Retina (tissue), 1 donor: ENCODE measurements around the gene MAP3K7.
A peak's percentile ranks its signal among the peaks of the same experiment; 100 is the strongest.

Experiments used
- DNase-seq: peaks from one replicate; pipeline ENCODE4 v3.0.0-alpha.2; 2016

Gene MAP3K7

GRCh38 chr6:90521955-90522354, 64.9 kb downstream of the MAP3K7 start:
- DNase-seq: no peak

GRCh38 chr6:90516074-90516660, 70.7 kb downstream of the MAP3K7 start:
- no peak for DNase-seq

DNA sequence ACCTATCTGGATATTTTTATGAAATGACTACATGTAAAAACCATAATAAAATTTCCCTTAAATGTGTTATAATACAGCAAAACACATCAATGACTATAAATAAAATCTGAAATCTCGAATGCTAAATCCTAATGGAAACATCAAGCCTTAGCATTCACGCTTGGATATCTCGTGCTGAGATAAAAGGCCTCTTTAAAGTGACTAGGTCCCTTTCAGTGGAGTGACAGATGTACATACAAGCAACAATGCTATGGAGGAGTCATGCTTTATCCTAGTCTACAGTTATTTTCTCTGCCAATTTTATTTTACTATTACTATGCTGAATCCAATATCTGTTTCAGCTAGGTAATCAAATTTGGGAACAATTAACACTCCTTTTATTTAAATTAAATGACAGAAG, 72.4 kb downstream of the MAP3K7 start:
- DNase-seq: no peak

DNA sequence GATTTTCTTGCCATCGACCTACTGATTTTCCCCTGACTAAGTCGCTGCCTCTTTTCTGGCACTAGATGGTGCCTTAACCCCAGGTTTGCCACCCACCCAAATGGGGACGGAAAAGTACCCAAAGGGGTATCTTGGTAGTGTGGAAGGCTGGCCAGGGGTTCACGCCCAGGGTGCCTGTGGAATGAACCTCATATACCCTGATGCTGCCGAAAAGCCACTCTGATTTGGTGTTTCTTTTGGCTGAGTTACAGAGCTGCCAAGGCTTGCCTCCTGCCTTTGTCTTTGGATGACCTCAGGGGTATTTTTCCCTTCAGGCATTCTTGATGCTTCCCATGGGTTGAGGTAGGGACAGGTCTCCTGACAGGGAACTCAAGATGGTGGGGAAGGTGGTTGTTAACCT, 78.1 kb downstream of the MAP3K7 start:
- no peak for DNase-seq

DNA sequence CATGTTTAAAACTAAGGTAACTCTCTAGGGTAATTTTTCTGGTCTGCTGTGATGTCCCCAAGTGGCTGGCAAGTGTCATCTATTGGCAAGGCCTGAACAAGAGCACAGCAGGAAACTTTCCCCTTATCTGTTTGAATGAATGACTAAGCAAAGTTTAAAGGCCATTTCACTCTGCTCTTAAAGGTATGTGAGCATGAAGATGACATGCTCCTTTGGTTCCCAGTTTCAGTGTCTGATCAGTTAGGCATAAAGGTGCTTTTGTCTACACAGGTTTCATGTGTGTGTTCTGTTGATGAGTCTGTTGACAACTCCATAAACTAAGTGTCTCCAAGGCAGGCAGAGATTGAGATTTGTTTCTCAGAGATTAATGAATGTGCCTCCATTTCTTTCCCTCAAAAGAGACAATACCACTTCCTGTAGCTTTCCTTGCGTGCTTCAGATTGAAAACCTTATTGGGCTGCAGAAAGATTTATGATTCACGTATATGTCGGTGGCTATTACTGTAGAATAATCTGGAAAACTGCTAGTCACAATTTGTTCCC, 83.9 kb downstream of the MAP3K7 start:
- no peak for DNase-seq

DNA sequence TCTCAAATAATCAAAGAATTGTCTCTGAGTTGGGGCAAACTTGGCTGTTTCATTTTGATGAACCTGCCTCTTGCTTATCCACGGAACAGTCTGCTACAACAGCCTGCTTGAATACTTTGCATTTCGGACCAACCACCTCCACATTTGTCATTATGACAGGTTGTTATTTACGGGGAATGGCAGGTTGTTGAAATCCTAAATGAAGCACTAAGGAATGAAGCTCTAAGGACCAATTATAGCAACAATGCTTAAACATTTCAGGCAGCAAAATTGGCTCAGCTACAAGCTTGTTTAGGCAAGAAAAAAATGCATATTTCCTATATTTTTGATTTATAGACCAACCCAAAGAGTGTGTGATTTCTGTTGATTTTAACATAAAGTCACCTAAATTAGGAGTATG, 84.5 kb downstream of the MAP3K7 start:
- no peak for DNase-seq

DNA sequence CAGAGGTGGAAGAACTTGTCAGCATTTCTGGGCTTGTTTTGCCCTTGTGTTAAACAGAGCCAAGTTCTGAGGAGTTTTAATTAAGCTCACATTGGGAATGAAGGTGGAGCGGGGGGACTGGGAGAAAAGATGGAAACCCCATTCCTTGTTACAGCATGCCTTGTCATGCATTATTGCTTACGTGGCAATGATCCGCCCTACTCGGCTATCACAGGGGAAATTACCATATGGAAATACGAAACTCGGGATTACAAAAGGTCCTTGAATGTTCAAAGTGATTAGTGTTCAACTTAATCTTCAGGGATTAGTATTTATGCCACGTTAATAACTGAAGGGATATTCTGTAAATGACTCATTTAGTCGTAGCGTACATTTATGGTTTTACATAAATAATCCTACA, 86.4 kb downstream of the MAP3K7 start:
- DNase-seq: no peak

- DNase-seq: no peak
Measured at GRCh38 chr6:90497411-90497810, 89.5 kb downstream of the MAP3K7 start.

- no peak for DNase-seq
Measured at GRCh38 chr6:90496258-90497016, 90.4 kb downstream of the MAP3K7 start.

- DNase-seq: no peak
Measured at GRCh38 chr6:90495216-90495817, 91.6 kb downstream of the MAP3K7 start.

GRCh38 chr6:90494067-90494780, 92.6 kb downstream of the MAP3K7 start:
- peak; percentile 58 for DNase-seq

DNA sequence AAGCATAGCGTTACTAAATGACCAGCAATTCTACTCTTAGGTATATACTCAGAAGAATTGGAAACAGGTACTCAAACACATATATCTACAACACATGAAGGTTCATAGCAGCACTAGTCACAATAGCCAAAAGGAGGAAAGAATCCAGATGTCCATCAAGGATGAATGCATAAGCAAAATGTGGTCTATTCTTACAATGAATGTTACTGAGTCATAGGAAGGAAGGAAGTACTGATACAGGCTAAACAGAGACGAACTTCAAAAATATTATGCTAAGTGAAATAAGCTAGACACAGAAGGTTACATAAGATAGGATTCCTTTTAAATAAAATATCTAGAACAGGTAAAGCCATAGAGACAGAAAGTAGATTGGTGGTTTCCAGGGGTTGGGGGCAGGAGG, 93.5 kb downstream of the MAP3K7 start:
- DNase-seq: no peak

GRCh38 chr6:90492798-90493197, 94.1 kb downstream of the MAP3K7 start:
- DNase-seq: no peak

DNA sequence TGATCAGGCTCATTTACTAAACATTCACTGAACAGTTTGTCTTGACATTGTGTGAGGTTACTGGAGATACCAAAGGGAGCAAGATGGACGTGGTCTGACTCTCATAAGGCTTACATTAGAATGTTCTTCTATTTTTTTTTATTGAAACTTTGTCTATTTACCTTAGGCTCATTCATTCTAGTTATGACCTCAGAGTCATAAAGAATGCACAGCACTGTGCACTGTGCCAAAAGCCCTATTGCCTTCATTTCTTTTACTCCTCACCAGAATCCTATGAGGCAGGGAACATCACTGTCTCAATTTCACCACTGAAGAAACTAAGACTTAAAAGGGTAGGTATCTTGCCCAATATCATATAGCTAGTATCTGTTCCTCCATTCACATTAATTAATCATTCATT, 94.5 kb downstream of the MAP3K7 start:
- DNase-seq: no peak

GRCh38 chr6:90490030-90490716, 96.7 kb downstream of the MAP3K7 start:
- DNase-seq: no peak

- DNase-seq: no peak
Measured at GRCh38 chr6:90488816-90489215, 98.1 kb downstream of the MAP3K7 start.

DNA sequence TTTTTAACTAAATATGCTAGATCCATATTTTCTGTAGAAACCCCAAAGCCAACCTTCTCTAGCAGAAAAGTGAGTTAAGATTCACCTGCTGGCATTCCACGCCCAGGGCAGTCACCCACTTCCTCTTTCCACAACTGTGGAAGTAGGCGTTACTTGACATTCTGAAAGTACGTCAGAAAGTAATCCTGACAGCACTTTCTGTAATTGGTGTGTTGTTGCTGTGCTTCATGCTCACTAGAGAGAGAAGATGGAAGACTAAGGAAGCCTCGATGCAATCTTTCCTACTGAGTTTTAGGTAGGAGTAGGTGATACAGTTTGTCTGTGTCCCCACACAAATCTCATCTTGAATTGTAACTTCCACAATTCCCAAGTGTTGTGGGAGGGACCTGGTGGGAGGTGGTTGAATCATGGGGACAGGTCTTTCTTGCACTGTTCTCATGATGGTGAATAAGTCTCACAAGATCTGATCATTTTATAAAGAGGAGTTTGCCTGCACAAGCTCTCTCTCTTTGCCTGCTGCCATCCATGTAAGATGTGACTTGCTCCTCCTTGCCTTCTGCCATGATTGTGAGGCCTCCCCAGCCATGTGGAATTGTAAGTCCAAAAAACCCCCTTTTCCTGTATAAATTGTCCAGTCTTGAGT, 101.1 kb downstream of the MAP3K7 start:
- no peak for DNase-seq

GRCh38 chr6:90484903-90485302, 102.0 kb downstream of the MAP3K7 start:
- DNase-seq: peak; percentile 42

DNA sequence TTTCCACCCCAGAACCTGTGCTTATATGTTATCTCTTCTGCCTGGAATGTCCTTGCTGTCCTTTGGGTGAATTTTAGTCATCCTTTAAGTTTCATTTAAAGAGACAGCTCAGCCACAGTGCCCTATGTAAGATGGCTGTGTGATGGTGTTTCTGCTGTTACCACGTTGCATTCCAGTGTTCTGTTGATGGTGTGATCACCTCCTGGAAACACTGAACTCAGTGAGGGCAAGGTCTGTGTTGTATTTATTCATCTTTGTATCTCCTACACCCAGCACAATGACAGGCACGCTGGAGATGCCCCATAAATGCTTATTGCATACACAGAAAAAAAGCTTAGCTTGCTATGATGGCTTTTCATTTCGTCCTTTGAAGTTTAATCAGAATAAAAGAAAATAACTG, 102.5 kb downstream of the MAP3K7 start:
- DNase-seq: no peak

GRCh38 chr6:90483956-90484355, 102.9 kb downstream of the MAP3K7 start:
- no peak for DNase-seq

DNA sequence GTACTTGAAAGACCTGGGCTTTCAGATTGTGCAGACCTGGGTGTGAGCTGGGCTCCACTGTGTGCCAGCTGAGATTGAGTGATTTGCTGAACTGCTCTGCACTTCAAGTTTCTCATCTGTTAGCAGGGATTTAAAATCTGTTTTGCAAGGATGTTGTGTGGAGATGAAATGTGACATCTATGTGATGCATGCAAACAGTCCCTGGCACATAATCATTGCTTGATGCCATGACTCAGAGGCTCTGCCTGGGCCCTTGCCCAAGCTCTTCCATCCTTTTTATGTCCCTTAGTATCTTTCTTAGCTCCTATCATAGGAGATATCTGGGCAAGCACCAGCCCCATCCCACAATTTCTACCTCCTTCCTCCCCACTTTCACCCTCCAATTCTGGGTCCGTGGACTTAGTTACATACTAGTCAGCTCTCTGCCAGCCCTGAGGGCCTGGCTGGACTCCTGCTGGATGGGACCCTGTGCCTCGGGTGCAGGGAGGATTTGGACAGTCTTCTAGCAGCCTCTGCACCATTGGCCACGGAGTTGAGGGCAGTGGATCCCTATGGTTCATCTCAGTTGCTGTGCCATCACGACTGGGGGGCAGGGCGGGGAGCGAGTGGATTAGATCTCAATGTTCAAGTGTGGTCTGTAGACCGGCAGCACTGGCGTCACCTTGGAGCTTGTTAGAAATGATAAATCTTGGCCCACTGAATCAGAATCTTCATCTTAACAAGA, 103.6 kb downstream of the MAP3K7 start:
- no peak for DNase-seq

DNA sequence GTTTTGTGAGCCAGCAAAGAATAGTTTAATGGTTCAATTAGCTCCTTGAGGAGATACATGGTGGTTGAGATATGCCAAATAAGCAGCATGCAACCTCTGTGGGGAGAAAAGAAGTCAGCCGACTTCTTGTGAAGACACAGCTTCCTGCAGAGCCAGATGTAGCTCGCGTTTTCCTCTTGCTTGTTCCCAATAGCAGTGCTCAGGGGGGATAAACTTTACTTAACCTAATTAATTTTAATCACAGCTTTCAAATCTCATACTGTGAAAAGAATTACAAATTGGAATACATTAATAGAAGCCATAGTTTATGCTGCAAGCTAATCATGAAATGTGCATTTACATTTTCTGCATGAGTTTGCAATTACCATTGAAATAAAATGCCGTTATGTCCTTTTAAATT, 106.2 kb downstream of the MAP3K7 start:
- DNase-seq: no peak
